ENCODE measurements around the gene DIPK1A.
"Not testable (repeated sequence)": the region's sequence is repeated elsewhere in the genome, so short reads cannot be mapped to it uniquely, and the experiment has no call there.

DIPK1A gene

DNA sequence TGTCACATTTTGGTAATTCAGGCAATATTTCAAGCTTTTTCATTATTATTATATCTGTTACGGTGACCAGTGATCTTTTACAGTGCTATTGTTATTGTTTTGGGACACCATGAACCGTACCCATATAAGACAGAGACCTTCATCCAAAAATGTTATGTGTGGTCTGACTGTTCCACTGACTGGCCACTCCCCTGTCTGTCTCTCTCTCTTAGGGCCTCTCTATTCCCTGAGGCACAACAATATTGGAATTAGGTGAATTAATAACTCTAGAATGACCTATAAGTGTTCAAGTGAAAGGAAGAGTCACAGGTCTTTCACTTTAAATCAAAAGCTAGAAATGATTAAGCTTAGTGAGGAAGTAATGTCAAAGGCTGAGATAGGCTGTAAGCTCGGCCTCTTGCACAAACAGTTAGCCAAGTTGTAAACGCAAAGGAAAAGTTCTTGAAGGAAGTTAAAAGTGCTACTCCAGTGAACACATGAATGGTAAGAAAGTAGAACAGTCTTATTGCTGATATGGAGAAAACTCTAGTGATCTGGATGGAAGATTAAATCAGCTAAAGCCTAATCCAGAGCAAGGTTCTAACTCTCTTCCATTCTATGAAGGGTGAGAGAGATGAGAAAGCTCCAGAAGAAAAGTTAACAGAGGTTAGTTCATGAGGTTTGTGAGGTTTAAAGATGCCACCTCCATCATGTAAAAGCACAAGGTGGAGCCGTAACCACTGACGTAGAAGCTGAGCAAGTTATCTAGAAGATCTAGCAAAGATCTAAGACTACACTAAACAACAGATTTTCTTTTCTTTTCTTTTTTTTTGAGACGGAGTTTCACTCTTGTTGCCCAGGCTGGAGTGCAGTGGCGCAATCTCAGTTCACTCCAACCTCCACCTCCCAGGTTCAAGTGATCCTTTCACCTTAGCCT lies 19.7 kb upstream of the DIPK1A start:
- no peak for DNase-seq (ENCODE audit: low read depth)

DNA sequence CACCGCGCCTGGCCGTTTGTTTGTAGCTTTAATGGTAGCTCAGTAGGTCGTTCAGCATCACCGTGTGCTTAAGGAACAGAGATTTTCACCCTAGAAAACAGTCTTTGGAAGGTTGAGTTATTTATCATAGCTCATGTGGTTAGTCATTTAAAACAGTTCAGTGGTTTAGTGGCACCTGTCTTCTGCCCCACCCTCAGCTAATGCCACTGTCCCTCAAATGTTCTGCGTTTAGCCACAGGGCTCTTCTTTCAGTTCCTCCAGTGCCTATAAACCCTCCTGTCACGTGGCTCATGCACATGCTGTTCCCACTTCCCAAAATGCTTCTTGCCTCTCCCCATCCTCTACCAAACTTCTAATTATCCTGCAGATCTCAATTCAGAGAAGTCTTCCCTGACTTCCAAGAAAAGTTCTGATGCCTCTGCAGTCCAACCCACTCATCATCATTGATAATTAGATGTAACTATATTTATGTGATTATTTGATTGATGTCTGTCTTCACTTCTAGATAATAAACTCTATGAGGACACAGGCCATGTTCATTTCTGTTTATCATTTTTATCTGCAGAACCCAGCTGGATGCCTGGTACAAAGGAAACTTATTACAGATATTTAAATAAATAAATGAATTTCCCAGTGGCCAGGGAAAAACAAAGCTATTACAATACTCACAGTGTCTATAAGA lies 14.4 kb upstream of the DIPK1A start:
- DNase-seq (ENCODE audit: low read depth) = no peak

DNA sequence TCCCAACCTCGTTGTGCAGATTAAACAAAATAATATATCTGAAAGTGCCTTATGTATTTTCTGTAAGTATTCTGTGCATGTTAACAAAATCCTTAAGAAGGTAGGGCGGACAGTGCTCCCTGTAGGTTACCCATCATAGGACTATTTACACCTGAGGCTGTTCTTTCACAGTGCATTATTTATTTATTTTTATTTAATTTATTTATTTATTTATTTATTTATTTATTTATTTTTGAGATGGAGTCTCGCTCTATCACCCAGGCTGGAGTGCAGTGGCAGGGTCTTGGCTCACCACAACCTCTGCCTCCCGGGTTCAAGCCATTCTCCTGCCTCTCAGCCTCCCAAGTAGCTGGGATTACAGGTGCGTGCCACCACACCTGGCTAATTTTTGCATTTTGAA lies 12.8 kb upstream of the DIPK1A start:
- not testable (repeated sequence) for DNase-seq (ENCODE audit: low read depth)

DNA sequence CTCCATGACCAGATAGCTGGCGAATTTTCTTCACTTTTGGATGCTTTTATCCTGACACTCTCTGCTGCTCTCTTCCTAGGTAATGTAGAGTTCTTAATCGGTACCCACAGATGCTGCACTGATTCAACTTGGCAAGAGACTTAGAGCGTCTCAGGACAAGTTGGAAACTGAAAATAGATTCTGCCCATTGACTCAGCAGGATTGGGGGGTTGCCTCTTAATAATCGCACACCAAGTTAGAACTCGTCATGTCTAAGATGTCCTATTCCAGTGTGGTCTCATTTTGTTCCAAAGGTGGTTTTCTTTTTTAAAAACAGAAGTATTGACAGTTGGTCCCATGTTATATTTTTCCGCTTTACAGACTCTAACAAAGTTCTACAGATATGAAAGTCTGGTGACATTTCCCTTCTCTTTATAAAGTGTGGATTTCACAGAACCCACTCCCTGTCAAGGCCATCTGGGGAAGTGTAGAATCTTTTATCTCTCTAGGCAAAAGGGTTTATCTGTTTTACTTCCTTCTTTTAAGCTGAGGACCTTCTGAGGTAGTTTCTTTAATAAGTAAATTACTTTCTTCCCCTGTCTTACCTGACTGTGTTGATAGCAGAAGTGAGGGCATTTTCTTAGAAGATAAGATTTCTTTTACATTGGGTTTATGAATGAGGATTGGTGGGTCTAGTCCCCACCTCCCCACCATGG lies 12.1 kb upstream of the DIPK1A start:
- DNase-seq (ENCODE audit: low read depth) = no peak

DNA sequence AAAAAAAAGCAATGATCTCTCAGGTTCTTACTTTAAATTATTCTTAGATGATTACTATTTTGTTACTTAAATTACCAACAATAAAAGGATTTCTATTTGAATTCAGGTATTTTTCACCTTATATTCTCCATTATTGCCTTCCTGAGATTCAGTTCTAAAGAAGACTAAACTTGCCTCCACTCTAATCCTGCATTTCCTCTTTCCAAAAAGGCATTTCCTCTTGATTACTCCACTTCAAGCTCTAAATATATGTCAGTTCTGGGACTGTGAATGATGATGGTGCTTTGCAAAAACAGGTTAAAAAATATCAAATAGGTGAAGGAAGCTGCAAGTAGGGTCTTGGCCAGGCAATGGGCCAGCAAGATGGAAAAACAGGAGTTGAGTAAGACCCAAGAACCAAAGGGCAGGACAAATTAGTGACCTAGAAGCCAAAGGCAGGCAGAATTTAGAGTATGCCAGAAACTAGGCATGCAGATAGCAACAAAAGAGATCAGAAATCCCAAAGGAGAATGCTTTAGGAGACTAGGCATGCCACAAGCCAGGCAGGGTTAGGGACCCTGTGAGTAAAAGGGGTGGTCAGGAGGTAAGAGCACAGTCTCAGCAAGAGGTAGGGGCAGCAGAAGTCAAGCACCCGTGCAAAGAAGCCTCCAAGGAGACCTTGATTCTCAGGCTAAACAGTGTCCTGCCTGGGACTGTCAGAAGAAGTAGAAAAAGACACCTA lies 11.3 kb upstream of the DIPK1A start:
- DNase-seq (ENCODE audit: low read depth) = no peak

DNA sequence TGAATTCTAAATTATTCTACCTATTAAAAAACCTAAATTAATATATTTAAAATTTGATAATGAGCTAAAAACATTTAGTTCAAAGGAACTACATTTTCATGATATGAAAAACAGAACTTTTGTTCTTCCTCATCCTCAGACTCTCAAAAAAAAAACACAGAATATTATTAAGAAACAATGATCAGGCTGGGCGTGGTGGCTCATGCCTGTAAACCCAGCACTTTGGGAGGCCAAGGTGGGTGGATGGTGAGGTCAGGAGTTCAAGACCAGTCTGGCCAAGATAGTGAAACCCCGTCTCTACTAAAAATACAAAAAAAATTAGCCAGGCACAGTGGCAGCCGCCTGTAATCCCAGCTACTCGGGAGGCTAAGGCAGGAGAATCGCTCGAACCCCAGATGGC lies 10.7 kb upstream of the DIPK1A start:
- not testable (repeated sequence) for DNase-seq (ENCODE audit: low read depth)

DNA sequence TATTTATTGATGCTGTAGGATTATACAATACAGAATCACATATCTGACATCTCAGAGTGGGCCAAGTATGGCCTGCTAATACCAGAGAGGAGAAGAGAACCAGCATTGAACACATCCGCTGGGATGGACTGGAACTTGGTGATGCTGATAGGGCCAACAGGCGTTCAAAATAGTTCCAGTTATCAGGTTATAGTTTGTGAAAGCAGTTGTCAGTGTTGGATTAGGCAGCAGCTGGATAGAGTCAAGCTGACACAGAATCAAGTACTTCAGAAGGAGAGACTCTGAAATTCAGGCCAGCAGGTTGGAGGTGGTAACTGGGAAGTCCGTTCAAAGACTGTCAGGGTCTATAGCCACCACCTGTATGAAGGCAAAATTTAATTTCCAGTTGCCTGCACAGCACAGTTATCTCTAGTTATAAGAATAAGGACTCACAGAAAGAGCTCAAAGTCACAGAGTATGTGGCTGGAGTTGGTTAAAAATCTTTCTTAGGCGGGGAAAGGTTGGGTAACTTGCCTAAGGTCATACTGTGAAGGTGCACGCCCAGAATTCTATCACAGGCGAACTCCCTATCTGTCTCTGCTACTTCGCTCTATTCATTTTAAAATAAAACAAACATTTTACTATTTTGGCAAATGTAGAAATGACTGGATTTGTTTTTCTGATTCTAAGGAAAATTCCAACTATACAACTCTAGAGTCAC lies 9.9 kb upstream of the DIPK1A start:
- DNase-seq (ENCODE audit: low read depth) = no peak

DNA sequence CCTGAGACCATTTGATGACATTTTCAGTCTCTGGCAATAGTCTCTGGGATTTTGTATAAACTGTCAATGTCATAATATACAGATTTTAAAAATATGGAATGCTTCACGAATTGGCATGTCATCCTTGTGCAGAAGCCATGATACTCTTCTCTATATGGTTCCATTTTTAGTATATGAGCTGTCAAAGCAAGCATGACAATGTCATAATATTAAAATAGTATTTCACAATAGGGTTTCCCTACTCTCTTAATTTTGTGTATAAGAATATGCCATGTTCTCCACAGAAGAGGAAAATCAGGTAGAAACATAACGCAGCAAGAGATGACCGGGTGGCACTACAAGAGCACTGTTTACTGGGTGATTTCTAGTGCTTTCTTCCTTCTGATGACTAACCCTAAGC lies 8.3 kb upstream of the DIPK1A start:
- DNase-seq (ENCODE audit: low read depth) = no peak

DNA sequence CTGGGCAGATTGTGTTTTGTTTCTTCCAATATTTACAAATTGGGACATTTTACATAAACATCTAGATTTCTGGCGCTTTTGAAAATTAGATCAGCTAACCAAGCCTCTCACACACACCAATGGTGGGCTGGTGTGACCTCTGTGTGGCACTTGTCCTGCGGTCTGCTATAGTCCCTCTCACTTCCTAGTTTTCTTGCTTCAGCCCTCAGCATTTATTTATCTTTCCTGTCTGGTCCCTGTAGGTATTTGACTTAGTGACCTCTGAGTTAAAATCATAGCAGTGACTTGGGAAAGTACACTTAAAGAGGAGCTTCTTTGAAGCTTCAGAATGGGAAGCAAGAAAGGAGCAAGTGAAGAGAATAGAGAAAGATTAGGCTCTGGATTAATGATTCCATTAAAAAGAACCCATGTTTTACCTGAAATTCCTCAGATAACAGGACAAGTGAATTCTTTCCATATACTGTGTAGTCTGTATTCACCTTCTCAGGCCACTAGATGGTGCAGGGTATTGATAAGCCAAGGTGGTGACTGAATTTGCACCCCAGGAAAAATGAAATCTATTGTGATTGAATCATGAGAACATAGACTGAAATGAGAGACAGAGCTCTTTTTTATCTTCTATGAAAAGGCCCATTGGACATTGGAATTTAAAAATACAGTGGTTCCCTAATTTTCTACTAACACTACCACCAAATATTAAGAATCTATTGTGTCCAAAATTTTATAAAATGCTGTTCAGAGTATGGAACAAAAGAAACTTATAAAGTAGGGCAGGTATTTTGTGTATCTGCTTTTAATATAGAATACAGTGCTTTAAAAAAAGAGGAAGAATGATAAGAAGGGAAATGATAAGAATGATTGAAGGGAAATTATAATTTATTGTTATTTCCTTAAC lies 7.1 kb upstream of the DIPK1A start:
- DNase-seq (ENCODE audit: low read depth) = no peak

DNA sequence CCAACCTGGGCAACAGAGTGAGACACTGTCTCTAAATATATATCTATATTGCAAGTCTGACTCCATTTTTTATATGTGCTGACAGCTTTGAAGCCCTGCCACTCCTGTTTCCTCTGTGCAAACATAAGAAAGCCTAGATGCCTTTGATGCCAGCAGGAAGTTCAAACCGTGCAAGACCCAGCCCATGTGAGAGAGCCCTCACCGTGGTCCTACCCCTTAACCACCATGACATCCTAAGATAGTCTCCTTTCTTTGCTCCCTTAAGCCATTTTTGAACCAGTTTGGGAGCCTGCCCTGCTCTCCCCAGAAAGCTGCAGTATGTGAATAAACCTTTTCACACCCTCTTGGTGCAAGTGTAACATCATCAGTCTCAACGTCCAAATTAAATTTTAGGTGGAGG lies 3.7 kb upstream of the DIPK1A start:
- DNase-seq (ENCODE audit: low read depth) = no peak

DNA sequence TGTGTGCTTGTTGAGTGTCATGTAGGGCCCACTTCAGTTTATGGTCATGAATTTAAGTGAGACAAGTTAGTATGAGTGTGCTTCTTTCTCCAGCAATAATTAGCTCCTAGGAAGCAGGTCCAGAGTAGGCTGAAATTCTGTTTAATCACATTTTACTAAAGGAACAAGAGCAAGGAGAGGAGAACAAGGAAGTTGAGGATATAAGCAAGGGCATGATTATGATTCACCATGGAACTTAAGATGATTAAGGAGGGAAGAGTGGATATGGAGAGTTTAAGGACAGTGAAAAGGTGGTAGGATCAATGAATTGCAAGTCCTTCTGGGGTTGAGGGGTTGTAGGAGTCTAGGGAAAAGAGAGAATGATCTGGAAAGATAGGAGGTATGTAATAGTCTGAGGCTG lies 3.1 kb upstream of the DIPK1A start:
- no peak for DNase-seq (ENCODE audit: low read depth)

DNA sequence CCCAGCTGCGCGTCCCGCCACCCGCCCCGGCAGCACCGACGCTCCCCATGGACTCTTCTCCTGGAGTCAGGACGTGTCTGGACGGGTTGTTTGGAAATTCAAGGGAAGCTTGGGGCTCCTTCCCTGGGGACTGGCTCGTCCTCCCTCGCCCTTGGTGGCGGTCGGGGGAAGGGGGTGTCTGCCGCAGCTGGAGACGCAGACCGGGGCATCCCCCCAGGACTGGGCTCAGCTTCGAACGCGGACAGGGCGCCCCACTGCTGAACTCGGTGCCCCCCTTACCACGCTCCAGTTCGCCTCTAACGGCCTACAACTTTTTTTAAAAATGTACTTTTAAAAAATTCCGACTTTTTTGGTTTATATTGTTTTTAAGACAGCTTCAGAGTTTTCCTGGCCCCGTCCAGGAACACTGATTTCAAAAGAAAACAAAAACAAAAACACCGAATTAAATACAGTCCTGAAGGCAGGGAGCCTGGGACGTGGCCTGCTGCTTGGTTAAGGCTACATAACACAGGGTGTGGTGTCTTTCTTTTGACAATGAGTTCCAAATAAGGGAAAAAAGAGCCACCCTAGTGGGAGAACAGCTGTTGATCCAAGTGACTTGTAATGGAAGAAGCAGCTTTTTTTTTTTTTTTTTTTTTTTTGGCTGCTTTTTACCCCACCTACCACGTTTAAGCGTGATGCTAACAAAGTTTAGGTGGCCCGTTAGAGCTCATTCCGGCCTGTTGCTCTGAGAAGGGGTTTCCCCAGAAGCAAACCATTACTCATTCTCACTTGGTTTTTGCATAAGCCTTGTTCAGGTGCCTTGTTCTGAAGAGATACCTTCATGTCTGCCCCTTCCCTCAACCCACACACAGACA lies 862 bp upstream of the DIPK1A start:
- no peak for DNase-seq (ENCODE audit: low read depth)

DNA sequence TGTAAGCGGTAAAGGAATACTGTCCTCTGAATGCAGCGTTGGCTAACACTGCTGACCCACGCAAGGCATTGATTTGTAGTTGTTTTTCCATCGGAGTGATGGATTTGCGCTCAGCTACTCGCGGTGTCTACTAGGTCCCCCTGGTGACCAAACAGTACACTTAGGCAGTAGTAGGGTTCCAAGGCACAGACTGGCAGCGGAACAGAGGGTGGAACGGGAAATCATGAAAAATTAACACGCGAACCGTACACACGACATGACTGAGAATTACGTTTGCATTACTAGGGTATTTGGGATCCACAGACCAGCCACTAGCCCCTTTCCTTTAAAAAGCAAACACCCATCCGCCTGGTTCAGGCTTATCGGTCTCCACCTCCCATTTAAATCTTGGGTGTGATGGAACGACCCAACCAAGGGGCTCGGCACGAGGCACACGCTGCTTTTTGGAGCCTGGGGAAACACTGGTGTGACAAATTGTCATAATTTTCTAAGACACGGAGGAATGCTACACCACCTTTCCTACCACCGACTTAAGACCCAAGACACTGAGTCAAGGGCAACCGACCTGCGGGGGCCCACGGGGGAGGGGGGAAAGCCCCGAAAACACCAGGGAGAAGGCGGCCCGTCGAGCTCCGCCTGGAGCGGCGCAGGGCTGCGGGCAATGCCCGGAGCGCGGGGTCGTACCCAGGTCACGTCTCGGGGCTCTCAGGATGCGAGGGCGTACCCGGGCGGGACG lies 699 bp downstream of the DIPK1A start:
- DNase-seq (ENCODE audit: low read depth) = no peak

DNA sequence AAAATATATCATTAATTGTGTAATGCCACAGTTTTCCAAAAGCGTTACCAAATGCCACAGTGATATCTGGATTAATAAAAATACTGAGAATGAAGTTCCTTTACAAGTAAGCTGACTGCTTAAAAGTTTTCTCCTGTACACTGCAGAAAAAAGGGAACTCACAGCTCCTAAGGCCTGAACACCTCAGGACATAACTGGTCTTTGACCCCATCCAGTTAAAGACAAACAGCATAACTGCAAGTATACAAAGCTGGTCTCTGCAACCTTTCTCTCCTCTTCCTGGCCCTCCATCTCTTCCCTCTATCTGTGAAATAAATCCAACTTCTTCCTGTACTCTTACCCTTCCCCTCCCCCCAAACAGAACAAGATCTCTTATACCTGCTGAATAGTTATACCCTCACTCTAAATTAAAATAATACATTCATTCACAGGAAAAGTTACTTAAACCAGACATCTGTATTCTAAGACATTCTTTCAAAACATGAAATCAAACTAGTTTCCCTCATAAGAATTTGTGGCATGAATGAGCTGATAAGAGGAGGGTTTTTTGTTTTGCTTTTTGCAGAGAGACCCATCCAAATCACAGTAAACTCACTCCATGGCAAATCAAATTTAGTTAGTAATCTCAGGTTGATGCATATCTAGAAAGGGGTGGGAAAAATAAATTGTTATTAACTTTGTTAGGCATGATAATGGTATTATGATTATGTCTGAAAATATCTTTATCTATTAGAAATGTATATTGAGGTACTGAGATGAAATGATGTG lies 2.9 kb downstream of the DIPK1A start:
- DNase-seq (ENCODE audit: low read depth) = no peak

DNA sequence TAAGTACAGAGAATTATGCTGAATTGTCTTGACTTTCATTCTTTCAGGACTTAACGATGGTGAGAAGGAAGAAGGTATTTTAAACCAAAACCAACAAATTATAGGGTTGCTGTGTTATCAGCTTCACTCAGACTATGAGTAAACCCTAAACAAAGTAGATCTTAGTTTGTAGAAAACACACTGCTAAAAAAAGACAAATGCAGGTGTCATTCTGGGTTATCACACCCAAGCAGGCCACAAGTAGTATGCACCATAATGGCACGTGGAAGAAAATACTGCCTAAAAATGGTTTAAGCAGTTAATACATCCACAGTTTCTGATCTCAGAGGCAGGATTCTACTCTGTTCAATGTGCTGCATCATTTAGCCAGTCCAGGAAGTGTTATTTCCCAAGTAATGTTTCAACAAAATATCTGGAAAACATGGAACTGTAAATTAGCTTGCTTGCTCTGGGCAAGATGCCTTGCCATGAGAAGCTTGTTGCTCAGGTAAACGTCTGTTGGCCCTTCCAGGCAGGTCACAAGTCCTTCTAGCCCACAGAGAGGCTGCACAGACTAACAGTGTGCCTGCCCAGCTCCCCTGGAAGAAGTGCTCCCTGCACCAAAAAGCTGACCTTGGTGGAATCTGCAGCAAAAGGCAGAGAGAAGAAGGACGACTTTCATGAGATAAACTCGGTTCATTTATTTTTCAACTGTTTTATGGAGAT lies 4.1 kb downstream of the DIPK1A start:
- no peak for DNase-seq (ENCODE audit: low read depth)

DNA sequence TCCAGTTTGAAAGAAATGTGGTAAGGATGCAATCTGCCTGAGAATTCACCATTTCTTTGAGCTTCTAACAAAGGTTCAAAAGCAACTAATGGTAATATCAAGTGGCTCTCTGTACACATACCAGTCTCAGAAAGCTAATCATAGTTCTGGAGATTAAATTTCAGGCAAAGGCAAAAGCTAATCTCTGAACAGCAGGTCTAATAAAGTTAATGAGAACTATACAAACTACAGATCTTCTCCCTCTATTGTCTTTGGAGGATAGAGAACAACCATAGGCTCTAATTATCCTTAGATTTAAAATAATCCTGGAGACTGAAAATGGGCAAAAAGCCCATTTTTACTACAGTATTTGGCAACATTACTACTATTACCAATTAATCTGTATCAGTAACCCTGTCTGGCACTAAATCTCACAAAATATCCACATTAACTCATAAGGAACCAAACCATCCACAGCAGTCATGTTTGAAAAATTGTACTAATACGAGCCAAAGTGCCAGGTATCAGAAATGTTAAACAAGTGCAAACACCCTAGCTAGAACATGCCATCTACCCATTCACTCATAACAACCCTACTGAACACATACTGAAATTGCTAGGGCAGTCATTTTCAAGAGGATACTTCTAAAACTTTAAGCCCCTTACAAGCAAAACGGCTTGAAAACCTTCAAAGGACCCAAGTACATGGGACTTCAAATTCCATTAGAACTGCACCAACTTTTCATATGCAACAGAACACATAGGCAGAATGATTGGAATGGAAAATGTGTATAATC lies 4.8 kb downstream of the DIPK1A start:
- no peak for DNase-seq (ENCODE audit: low read depth)

DNA sequence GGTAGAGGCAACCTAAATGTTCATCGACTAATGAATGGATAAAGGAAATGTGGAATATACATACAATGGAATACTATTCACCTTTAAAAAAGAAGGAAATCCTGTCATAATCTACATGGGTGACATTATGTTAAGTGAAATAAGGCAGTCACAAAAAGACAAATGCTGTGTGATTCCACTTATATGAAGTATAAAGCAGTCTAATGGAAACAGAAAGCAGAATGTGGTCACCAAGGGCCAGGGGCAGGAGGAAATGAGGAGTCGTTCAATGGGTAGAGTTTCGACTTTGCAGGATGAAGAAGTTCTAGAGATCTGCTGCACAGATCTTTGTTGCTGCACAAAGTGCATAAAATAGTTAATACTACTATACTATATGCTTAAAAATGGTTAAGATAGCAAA lies 7.8 kb downstream of the DIPK1A start:
- DNase-seq (ENCODE audit: low read depth) = no peak

Measured in CMK (cell line).